Activated CD4-positive, alpha-beta memory T cell treated with anti-CD3 and anti-CD28 coated beads for 36 hours (primary cell): ENCODE results near the gene SBNO2. TPM values are rescaled to one million over a fixed set of nuclear protein-coding genes. Genes with fewer than 3 reads are reported as not detected.

ENCODE experiments used
- total RNA-seq, 2 experiments: library from RNA; stranded (reverse); gene quantifications; one replicate each; pipeline ENCODE4 v1.2.3, GENCODE V29; 2021

The SBNO2 gene
- total RNA-seq, 2 experiments from 2014 or later = 96.9 to 110 TPM

Other genes starting within 250 kb of the SBNO2 start
- 10 to 100 TPM; 28.5 to 30.6 TPM for gene ARID3A, start 248.2 kb downstream of the SBNO2 start, total RNA-seq
- gene WDR18, start 189.9 kb downstream of the SBNO2 start, total RNA-seq = 10 to 100 TPM; 73.3 to 75.8 TPM
- not detected for gene GRIN3B, start 173.8 kb downstream of the SBNO2 start, total RNA-seq
- gene TMEM259, start 153.1 kb downstream of the SBNO2 start, total RNA-seq = 100 to 1,000 TPM; 107 to 109 TPM
- gene RNU6-2, start 152.7 kb downstream of the SBNO2 start, total RNA-seq = not detected
- 100 to 1,000 TPM; 123 to 130 TPM for gene CNN2, start 147.7 kb downstream of the SBNO2 start, total RNA-seq
- 10 to 100 TPM; 28.3 to 29.3 TPM for gene ABCA7, start 134.2 kb downstream of the SBNO2 start, total RNA-seq
- gene ARHGAP45, start 107.1 kb downstream of the SBNO2 start, total RNA-seq = 100 to 1,000 TPM; 136 to 142 TPM
- gene POLR2E, start 78.9 kb downstream of the SBNO2 start, total RNA-seq = 100 to 1,000 TPM; 204 to 207 TPM
- 100 to 1,000 TPM; 274 to 275 TPM for gene GPX4, start 70.3 kb downstream of the SBNO2 start, total RNA-seq
- 10 to 100 TPM; 66.4 to 74.3 TPM for gene STK11, start 31.5 kb upstream of the SBNO2 start, total RNA-seq
- gene CBARP, start 63.7 kb upstream of the SBNO2 start, total RNA-seq = 1 to 10 TPM; 1.3 to 2.1 TPM
- 100 to 1,000 TPM; 178 to 192 TPM for gene ATP5F1D, start 67.5 kb upstream of the SBNO2 start, total RNA-seq
- 10 to 100 TPM; 54.1 to 54.6 TPM for gene MIDN, start 74.3 kb upstream of the SBNO2 start, total RNA-seq
- gene CIRBP, start 95.1 kb upstream of the SBNO2 start, total RNA-seq = 100 to 1,000 TPM; 171 to 173 TPM
- 10 to 100 TPM; 74.8 to 76.1 TPM for gene FAM174C, start 101.3 kb upstream of the SBNO2 start, total RNA-seq
- gene EFNA2, start 111.6 kb upstream of the SBNO2 start, total RNA-seq = not detected
- 100 to 1,000 TPM; 117 to 119 TPM for gene NDUFS7, start 209.6 kb upstream of the SBNO2 start, total RNA-seq
- 10 to 100 TPM; 21.0 to 21.1 TPM for gene GAMT, start 227.3 kb upstream of the SBNO2 start, total RNA-seq
- gene DAZAP1, start 233.3 kb upstream of the SBNO2 start, total RNA-seq = 100 to 1,000 TPM; 226 to 242 TPM